Activated CD4-positive, alpha-beta T cell treated with anti-CD3 and anti-CD28 coated beads, Interleukin-2, amount 10 ng/mL, durations not matched to agents 7 days and 5 days (primary cell): ENCODE results near the gene EYS. TPM values are rescaled to one million over a fixed set of nuclear protein-coding genes. Genes with fewer than 3 reads are reported as not detected.
"Not testable (repeated sequence)": the region's sequence is repeated elsewhere in the genome, so short reads cannot be mapped to it uniquely, and the experiment has no call there.

Source experiments
- CTCF ChIA-PET: fragments of 350-600 bp; sonication (Branson Sonifier 250); formaldehyde crosslinking; loops from one replicate; lab custom pipeline; 2021; ENCODE audit warnings: antibody characterized with exemption; lab: Charles Lee
- POLR2A ChIA-PET: fragments of 350-600 bp; sonication (Branson Sonifier 250); formaldehyde crosslinking; loops from one replicate; lab custom pipeline; 2021; ENCODE audit warnings: antibody characterized with exemption; lab: Charles Lee
- DNase-seq: peaks from one replicate; pipeline ENCODE4 v3.0.0-alpha.2; 2020
- H3K27ac Mint-ChIP-seq: one replicate; pipeline ENCODE4 v1.8.0; 2021; ENCODE audit warnings: mild to moderate bottlenecking, moderate library complexity, mixed read lengths
- H3K27me3 Mint-ChIP-seq: one replicate; pipeline ENCODE4 v1.8.0; 2021; ENCODE audit warnings: mixed read lengths
- H3K36me3 Mint-ChIP-seq: one replicate; pipeline ENCODE4 v1.8.0; 2021; ENCODE audit warnings: low read depth, mixed read lengths
- H3K4me1 Mint-ChIP-seq: one replicate; pipeline ENCODE4 v1.8.0; 2021; ENCODE audit warnings: mixed read lengths
- H3K4me3 Mint-ChIP-seq: one replicate; pipeline ENCODE4 v1.8.0; 2021; ENCODE audit warnings: mild to moderate bottlenecking, moderate library complexity, mixed read lengths
- H3K9me3 Mint-ChIP-seq: one replicate; pipeline ENCODE4 v1.8.0; 2021; ENCODE audit warnings: mixed read lengths
- total RNA-seq, 2 experiments: library from RNA; stranded (reverse); gene quantifications; one replicate each; pipeline ENCODE4 v1.2.3, GENCODE V29; 2021

Gene EYS
- total RNA-seq, 2 experiments from 2014 or later: not detected

DNA sequence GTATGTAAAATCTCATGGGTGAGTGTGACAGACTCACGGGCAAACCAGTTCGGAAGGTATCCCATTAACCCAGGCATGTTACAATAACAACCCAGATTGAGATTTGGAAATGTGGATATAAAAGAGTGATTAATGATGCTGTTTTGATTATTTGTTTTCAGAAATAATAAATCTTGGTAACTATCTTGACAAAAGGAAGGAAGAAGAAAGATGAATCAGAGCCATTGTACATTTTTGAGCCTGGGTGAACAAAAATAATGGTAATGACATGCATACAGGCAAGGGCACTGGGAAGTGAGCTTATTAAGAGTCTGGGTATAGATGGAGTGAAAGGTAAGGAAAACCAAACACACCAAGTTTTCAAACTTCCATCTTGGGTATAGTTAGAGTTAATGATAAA lies 1209.4 kb downstream of the EYS start:
- Mint-ChIP-seq H3K36me3 (no peaks in the 10 kb centered on the region), H3K27ac (no peak overlapping the region)

DNA sequence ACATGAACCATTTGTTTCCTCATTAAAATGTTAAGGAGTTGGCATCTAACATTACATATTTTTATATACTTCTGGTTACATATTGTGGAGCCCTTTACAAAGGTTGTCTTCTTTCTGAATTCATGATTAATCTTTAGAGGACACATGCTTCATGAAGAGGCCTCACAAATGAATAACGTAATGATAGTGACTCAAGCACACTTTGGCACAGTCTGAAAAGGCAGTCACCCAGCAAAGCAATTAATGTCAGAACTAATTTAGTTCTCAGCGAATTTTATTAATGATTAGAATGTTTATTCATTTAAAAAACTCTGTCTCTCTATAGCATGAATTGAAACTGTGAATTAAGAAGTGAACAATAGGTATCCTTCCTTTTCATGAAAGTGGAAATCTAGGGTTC lies 1217.3 kb downstream of the EYS start:
- Mint-ChIP-seq H3K27me3 (no peaks in the 10 kb centered on the region), H3K4me3 (no peak overlapping the region), H3K36me3 (no peaks in the 10 kb centered on the region), H3K9me3 (no peaks in the 10 kb centered on the region), H3K27ac (no peak overlapping the region), H3K4me1 (no peaks in the 10 kb centered on the region)
- ChIA-PET CTCF (no interaction called here), POLR2A (no interaction called here)
- DNase-seq: no peak

More for the DNA sequence above, 1209.4 kb downstream of the EYS start:
- no peak for DNase-seq
- ChIA-PET CTCF (no interaction called here), POLR2A (no interaction called here)
- no peaks in the 10 kb centered on the region for H3K27me3 Mint-ChIP-seq
- peaks cover 4% of the 10 kb centered on the region for H3K9me3 Mint-ChIP-seq
- H3K4me3 Mint-ChIP-seq: no peak overlapping the region
- no peaks in the 10 kb centered on the region for H3K4me1 Mint-ChIP-seq

- Mint-ChIP-seq H3K27ac (no peak overlapping the region), H3K27me3 (no peaks in the 10 kb centered on the region), H3K4me1 (no peaks in the 10 kb centered on the region), H3K36me3 (no peaks in the 10 kb centered on the region), H3K9me3 (no peaks in the 10 kb centered on the region), H3K4me3 (no peak overlapping the region)
- POLR2A ChIA-PET: no interaction called here
- no peak for DNase-seq
- CTCF ChIA-PET: no interaction called here
Measured at GRCh38 chr6:64486578-64487351, 1220.3 kb downstream of the EYS start.

DNA sequence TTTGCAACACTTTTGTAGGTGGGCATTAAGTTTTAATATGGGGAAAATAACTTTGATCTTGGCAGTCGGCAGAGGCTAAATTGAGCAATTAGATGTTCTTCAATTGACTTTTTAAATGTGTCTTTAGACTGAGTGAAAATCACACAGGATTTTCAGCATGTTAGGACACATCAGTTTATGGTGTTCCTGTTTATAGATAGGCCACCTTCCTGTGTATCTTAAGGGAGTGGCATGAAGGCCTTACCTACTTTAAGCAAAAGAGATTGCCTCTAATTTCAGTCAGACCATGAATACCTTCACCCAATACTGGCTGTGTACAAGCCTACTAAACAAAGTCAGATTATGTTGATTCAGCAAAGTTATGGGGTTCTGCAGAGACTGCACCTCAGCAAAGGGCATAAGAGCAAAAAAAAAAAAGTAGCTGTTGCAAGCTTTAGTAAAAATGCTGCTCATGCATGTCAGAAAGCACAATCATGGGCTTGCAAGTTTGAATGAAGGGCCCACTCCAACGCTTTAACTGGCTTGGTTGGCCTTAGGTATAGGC lies 1223.0 kb downstream of the EYS start:
- Mint-ChIP-seq H3K9me3 (no peaks in the 10 kb centered on the region), H3K36me3 (no peaks in the 10 kb centered on the region), H3K27ac (no peak overlapping the region), H3K27me3 (no peaks in the 10 kb centered on the region), H3K4me1 (no peaks in the 10 kb centered on the region), H3K4me3 (no peak overlapping the region)
- no peak for DNase-seq
- POLR2A ChIA-PET: no interaction called here
- CTCF ChIA-PET: interaction anchor here (0.7 kb wide), 1 partner anchor 562 kb away, joined by 4 read pairs; no protein-coding TSS in a partner anchor

DNA sequence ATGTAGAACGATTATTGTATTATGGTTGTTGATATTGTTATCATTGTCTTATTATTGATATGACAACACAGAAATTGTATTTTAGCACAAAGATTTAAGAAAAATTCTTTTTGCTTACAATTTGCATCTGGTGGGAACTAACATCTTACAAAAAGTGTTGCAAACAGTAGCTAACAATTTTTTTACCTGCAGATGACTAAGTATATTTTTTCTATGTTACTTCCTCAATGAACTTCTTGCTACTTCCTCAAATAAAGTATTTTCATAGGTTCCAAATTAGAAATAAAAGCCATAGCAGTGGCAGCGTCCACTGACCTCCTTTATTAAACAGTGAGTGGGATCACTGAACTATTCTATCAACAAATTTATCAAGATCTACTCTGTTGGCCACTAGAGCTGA lies 1224.4 kb downstream of the EYS start:
- CTCF ChIA-PET: interaction anchor here (0.5 kb wide), 1 partner anchor 1291 kb away, joined by 3 read pairs; no protein-coding TSS in a partner anchor
- no peaks in the 10 kb centered on the region for H3K36me3 Mint-ChIP-seq
- H3K4me1 Mint-ChIP-seq: no peaks in the 10 kb centered on the region
- no peaks in the 10 kb centered on the region for H3K9me3 Mint-ChIP-seq
- H3K4me3 Mint-ChIP-seq: no peak overlapping the region
- POLR2A ChIA-PET: no interaction called here
- H3K27me3 Mint-ChIP-seq: no peaks in the 10 kb centered on the region
- DNase-seq: no peak
- no peak overlapping the region for H3K27ac Mint-ChIP-seq

GRCh38 chr6:64479134-64479533 lies 1227.9 kb downstream of the EYS start:
- Mint-ChIP-seq H3K4me1 (no peaks in the 10 kb centered on the region), H3K27me3 (no peaks in the 10 kb centered on the region), H3K4me3 (no peak overlapping the region), H3K9me3 (peaks cover 3% of the 10 kb centered on the region), H3K27ac (no peak overlapping the region), H3K36me3 (no peaks in the 10 kb centered on the region)
- ChIA-PET CTCF (no interaction called here), POLR2A (no interaction called here)
- no peak for DNase-seq

DNA sequence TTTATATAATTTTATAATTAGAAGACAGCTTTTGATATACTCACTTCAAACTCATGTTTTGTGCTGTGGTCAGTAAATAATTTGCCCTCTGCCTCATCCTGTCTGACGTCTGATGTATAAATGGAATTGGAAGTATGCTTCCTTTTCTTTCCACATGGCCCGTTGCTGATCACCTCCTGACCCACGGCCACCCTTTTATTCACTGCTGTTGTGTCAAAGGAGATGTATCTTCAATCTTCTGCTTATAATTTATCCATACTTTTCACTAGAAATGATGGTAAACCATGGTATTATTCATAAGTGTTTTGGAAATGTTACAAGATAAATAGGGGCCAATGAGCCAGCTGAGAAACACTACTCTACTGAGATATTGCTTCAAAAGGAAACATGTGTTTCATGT lies 1229.6 kb downstream of the EYS start:
- POLR2A ChIA-PET: no interaction called here
- H3K4me1 Mint-ChIP-seq: no peaks in the 10 kb centered on the region

DNA sequence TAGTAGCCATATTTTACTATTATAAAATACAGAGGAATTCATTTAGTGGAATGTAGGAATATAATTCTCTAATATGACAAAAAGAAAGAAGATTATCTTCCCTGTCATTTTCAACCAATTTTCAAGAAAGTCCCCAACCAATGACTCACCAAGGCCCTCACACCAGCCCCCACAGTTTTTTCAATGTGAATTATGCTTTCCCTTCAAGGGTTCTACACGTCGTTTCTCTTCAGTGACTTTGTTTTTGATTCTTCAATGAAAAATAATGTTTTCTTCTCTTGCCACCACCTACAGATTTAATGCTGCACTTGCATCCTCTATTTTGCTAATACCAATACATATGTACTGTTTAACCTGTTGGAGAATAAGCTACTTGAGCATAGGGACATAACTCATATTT lies 1230.1 kb downstream of the EYS start:
- Mint-ChIP-seq H3K4me1 (no peaks in the 10 kb centered on the region), H3K9me3 (peaks cover 3% of the 10 kb centered on the region), H3K27me3 (no peaks in the 10 kb centered on the region), H3K27ac (no peak overlapping the region), H3K36me3 (no peaks in the 10 kb centered on the region), H3K4me3 (no peak overlapping the region)
- POLR2A ChIA-PET: no interaction called here
- CTCF ChIA-PET: no interaction called here
- DNase-seq: no peak

More for the DNA sequence above, 1229.6 kb downstream of the EYS start:
- no peaks in the 10 kb centered on the region for H3K27me3 Mint-ChIP-seq
- H3K4me3 Mint-ChIP-seq: no peak overlapping the region
- no peak overlapping the region for H3K27ac Mint-ChIP-seq
- CTCF ChIA-PET: no interaction called here
- no peaks in the 10 kb centered on the region for H3K36me3 Mint-ChIP-seq
- peaks cover 3% of the 10 kb centered on the region for H3K9me3 Mint-ChIP-seq
- DNase-seq: no peak

DNA sequence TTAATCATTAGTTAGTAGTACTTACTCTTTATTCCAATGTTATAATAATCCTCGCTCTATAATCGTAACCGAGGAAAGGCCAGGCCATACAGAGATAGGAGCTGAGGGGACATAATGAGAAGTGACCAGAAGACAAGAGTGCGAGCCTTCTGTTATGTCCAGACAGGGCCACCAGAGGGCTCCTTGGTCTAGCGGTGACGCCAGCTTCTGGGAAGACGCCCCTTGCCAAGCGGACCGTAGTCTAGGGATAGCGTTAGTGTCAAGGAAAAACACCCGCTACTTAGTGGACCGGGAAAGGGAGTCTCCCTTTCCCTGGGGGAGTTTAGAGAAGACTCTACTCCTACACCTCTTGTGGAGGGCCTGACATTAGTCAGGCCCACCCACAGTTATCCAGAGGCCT lies 1237.6 kb downstream of the EYS start:
- CTCF ChIA-PET, H3K4me3 Mint-ChIP-seq, H3K4me1 Mint-ChIP-seq, H3K27ac Mint-ChIP-seq, H3K36me3 Mint-ChIP-seq, H3K27me3 Mint-ChIP-seq, POLR2A ChIA-PET, DNase-seq: not testable (repeated sequence)
- peaks cover 14% of the 10 kb centered on the region for H3K9me3 Mint-ChIP-seq

DNA sequence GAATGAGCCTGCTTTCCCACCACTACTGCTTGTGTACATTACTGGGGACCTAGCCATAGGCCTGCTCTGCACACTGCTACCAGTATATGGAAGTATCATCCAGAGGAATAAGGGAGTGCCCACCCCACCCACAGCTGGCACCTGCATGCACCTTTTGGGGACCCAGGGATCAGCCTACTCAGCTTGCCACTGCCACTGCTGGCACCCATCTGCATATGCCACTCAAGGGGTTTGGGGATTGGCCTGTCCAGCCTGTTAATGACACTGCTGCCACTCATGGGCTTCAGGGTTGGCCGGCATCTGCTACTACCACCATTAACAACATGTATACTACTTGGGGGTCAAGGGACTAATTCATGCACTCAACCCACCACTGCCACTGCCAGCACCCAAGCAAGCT lies 1239.4 kb downstream of the EYS start:
- CTCF ChIA-PET: no interaction called here
- Mint-ChIP-seq H3K9me3 (peaks cover 18% of the 10 kb centered on the region), H3K27me3 (no peaks in the 10 kb centered on the region), H3K4me1 (no peaks in the 10 kb centered on the region), H3K36me3 (no peaks in the 10 kb centered on the region), H3K4me3 (no peak overlapping the region), H3K27ac (no peak overlapping the region)
- POLR2A ChIA-PET: no interaction called here
- DNase-seq: no peak

- Mint-ChIP-seq H3K36me3 (no peaks in the 10 kb centered on the region), H3K4me3 (no peak overlapping the region), H3K27ac (no peak overlapping the region), H3K27me3 (no peaks in the 10 kb centered on the region), H3K9me3 (peaks cover 7% of the 10 kb centered on the region), H3K4me1 (no peaks in the 10 kb centered on the region)
- DNase-seq: no peak
- ChIA-PET POLR2A (no interaction called here), CTCF (no interaction called here)
Measured at GRCh38 chr6:64459411-64459944, 1247.5 kb downstream of the EYS start.

- CTCF ChIA-PET, POLR2A ChIA-PET: not testable (repeated sequence)
Measured at GRCh38 chr6:64448101-64448500, 1258.9 kb downstream of the EYS start.

GRCh38 chr6:64445038-64445437 lies 1262.0 kb downstream of the EYS start:
- Mint-ChIP-seq H3K4me3 (no peak overlapping the region), H3K27ac (no peak overlapping the region), H3K36me3 (no peaks in the 10 kb centered on the region), H3K4me1 (no peaks in the 10 kb centered on the region), H3K27me3 (no peaks in the 10 kb centered on the region), H3K9me3 (peaks cover 17% of the 10 kb centered on the region)
- ChIA-PET CTCF (no interaction called here), POLR2A (no interaction called here)
- DNase-seq: no peak

More at GRCh38 chr6:64448101-64448500, 1258.9 kb downstream of the EYS start:
- not testable (repeated sequence) for H3K4me3 Mint-ChIP-seq, H3K4me1 Mint-ChIP-seq, H3K27me3 Mint-ChIP-seq, H3K36me3 Mint-ChIP-seq, H3K9me3 Mint-ChIP-seq, H3K27ac Mint-ChIP-seq, DNase-seq
